ENCODE results near the gene ARSI.

ARSI gene

GRCh38 chr5:150291388-150292385 lies 11.0 kb downstream of the ARSI start:
- TF ChIP-seq JUND (IDR thresholded peaks at IDR 0.05; ENCODE audit: low read depth): no peak
- DNase-seq (ENCODE audit: low read depth in 1 of 2, low spot score in 1 of 2): no peak
- in situ Hi-C loops (cut with HindIII; ENCODE audit: low pct_unique_long_range_greater_than_20kb, low sequenced_read_pairs): no loop called here

GRCh38 chr5:150289551-150290390 lies 12.9 kb downstream of the ARSI start, which contains the start of gene CAMK2A:
TSS of gene CAMK2A (minus strand) at chr5:150289773. CDS start at chr5:150289625, 148 bp downstream.
- TF ChIP-seq JUND (IDR thresholded peaks at IDR 0.05; ENCODE audit: low read depth): no peak
- in situ Hi-C loops (cut with HindIII; ENCODE audit: low pct_unique_long_range_greater_than_20kb, low sequenced_read_pairs): no loop called here

DNA sequence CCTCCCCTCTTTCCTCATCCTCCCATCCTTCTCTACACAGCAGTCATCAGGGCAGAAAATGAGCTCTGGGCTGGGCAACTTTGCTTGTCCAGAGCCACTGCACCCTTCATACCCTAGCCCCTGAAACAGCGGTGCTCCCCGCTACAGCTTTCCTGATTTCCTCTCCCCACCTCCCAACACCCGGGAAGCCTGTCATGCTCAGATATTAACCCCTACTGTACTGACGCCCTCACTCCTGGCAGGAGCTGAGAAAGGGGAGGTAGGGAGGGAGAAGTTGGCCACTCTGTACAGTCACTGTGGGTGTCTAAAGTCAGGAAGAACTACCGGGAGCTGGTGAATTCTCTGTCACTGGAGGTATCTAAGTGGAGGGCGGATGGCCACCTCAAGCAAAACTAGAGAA lies 13.9 kb downstream of the ARSI start:
- no peak for DNase-seq (ENCODE audit: low read depth in 1 of 2, low spot score in 1 of 2)
- in situ Hi-C loops (cut with HindIII; ENCODE audit: low pct_unique_long_range_greater_than_20kb, low sequenced_read_pairs): no loop called here
- no peak for TF ChIP-seq JUND (IDR thresholded peaks at IDR 0.05; ENCODE audit: low read depth)

More at GRCh38 chr5:150289551-150290390, 12.9 kb downstream of the ARSI start, which contains the start of gene CAMK2A:
- DNase-seq (ENCODE audit: low read depth in 1 of 2, low spot score in 1 of 2): peak in 1 of 2 experiments; percentile 69

GRCh38 chr5:150288361-150288760 lies 14.3 kb downstream of the ARSI start:
- in situ Hi-C loops (cut with HindIII; ENCODE audit: low pct_unique_long_range_greater_than_20kb, low sequenced_read_pairs): no loop called here
- no peak for DNase-seq (ENCODE audit: low read depth in 1 of 2, low spot score in 1 of 2)
- TF ChIP-seq JUND (IDR thresholded peaks at IDR 0.05; ENCODE audit: low read depth): no peak

DNA sequence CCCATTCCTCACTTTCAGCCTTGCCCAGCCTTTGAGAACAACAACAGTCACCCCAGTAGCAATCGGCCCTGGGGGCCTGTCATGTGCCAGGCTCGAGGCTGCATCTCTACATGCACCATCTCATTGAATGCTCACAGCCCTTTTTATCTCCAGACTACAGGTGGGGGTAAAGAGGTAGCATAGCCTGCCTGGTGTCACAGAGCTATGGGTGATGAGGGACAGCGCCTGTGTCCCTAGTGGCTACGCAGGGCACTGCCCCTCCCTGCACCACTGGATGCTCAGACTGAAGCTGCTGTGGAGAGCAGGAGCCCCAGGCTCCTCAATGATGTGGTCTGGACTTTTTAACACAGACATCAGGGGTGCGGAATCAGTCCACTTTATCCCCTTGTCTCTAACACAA lies 15.9 kb downstream of the ARSI start:
- in situ Hi-C loops (cut with HindIII; ENCODE audit: low pct_unique_long_range_greater_than_20kb, low sequenced_read_pairs): no loop called here

GRCh38 chr5:150285114-150285513 lies 17.6 kb downstream of the ARSI start:
- DNase-seq (ENCODE audit: low read depth in 1 of 2, low spot score in 1 of 2): no peak
- no peak for TF ChIP-seq JUND (IDR thresholded peaks at IDR 0.05; ENCODE audit: low read depth)
- in situ Hi-C loops (cut with HindIII; ENCODE audit: low pct_unique_long_range_greater_than_20kb, low sequenced_read_pairs): no loop called here

More for the DNA sequence above, 15.9 kb downstream of the ARSI start:
- peak; percentile 71 to 82 for DNase-seq (ENCODE audit: low read depth in 1 of 2, low spot score in 1 of 2)
- no peak for TF ChIP-seq JUND (IDR thresholded peaks at IDR 0.05; ENCODE audit: low read depth)

- no peak for DNase-seq (ENCODE audit: low read depth in 1 of 2, low spot score in 1 of 2)
- in situ Hi-C loops (cut with HindIII; ENCODE audit: low pct_unique_long_range_greater_than_20kb, low sequenced_read_pairs): no loop called here
- TF ChIP-seq JUND (IDR thresholded peaks at IDR 0.05; ENCODE audit: low read depth): no peak
Measured at GRCh38 chr5:150284311-150284710, 18.4 kb downstream of the ARSI start.

GRCh38 chr5:150283904-150284303 lies 18.8 kb downstream of the ARSI start:
- in situ Hi-C loops (cut with HindIII; ENCODE audit: low pct_unique_long_range_greater_than_20kb, low sequenced_read_pairs): no loop called here
- DNase-seq (ENCODE audit: low read depth in 1 of 2, low spot score in 1 of 2): no peak
- no peak for TF ChIP-seq JUND (IDR thresholded peaks at IDR 0.05; ENCODE audit: low read depth)

DNA sequence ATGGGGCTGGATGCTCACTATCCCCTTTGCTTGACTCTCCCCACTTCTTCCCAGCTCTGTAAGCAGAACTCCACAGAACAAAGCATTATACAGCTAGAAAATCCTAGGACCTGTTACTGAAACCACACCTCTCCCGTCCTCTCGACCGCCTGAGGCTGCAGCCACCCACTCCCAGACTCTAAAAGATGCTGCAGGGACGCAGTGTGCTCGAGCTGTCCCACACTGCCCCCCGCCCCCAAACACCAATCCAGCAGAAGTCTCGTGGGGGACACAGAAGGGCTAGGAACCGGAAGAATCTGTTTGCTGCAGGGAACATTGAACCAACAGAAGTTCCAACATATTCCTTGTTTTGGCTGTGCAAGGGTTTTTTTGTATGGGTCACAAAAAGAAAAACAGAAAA lies 20.7 kb downstream of the ARSI start:
- in situ Hi-C loops (cut with HindIII; ENCODE audit: low pct_unique_long_range_greater_than_20kb, low sequenced_read_pairs): no loop called here
- no peak for TF ChIP-seq JUND (IDR thresholded peaks at IDR 0.05; ENCODE audit: low read depth)
- DNase-seq (ENCODE audit: low read depth in 1 of 2, low spot score in 1 of 2): no peak

- TF ChIP-seq JUND (IDR thresholded peaks at IDR 0.05; ENCODE audit: low read depth): no peak
- DNase-seq (ENCODE audit: low read depth in 1 of 2, low spot score in 1 of 2): no peak
- in situ Hi-C loops (cut with HindIII; ENCODE audit: low pct_unique_long_range_greater_than_20kb, low sequenced_read_pairs): no loop called here
Measured at GRCh38 chr5:150279330-150280020, 23.2 kb downstream of the ARSI start.

DNA sequence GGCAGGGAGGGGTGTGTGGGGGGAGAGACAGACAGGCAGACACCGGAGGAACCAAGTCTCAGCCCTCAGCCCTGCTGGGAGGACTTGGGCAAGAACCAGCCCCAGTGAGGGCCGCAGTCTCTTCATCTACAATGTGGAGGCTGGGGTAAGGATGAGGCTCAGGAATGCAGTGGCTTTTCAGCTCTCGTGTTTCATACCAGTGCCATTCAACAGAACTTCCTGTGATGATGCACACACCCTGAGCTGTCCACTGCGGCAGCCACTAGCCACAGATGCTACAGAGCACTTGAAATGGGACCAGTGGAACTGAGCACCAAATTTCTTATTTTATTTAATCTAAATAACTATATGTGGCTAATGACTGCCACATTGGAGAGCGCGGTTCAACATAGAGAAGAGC lies 23.8 kb downstream of the ARSI start:
- no peak for DNase-seq (ENCODE audit: low read depth in 1 of 2, low spot score in 1 of 2)
- TF ChIP-seq JUND (IDR thresholded peaks at IDR 0.05; ENCODE audit: low read depth): no peak
- in situ Hi-C loops (cut with HindIII; ENCODE audit: low pct_unique_long_range_greater_than_20kb, low sequenced_read_pairs): no loop called here

DNA sequence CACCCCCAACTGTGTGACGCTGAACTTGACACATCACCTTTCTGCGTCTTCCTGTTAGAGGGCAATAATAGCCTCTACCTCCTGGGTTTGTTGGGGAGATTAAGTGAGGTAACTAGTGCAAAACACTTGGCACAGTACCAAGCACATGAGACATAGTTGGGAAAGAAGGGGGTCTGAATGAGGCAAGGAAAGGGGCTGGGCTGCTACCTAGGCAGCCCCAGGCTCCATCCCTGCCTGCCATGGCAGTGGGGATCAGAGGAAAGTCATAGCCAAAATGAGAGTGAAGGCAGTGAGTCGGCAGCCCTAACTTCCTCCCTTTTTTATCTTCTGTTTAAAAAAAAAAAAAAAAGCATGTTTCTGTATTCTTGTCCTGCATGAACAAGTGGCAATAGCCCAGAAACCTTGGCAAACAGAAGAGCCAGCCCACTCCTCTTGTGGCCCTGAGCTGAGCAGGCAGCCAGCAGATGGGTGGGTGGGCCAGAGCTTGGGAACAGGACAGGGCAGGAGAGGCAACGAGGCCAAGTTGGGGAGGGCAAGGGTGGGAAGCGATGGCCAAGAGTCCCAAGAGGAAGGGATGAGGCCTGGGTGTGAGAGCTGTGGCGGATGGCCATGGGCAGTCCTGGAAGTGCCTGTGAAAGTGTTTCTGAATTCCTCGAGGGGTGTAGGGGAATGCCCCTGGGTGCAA lies 24.5 kb downstream of the ARSI start:
- DNase-seq (ENCODE audit: low read depth in 1 of 2, low spot score in 1 of 2): no peak
- in situ Hi-C loops (cut with HindIII; ENCODE audit: low pct_unique_long_range_greater_than_20kb, low sequenced_read_pairs): no loop called here
- TF ChIP-seq JUND (IDR thresholded peaks at IDR 0.05; ENCODE audit: low read depth): no peak
